Activated CD4-positive, alpha-beta T cell treated with anti-CD3 and anti-CD28 coated beads, Interleukin-2, amount 50 U/mL, for 4 hours (primary cell): ENCODE results near the gene CIAPIN1.
A peak's percentile ranks its signal among the peaks of the same experiment; 100 is the strongest.

Experiments
- DNase-seq, 2 experiments: peaks; one replicate each; pipeline ENCODE4 v3.0.0-alpha.2; 2020

CIAPIN1 gene

GRCh38 chr16:57447186-57447962 is at the start of gene CIAPIN1, which contains the start of gene COQ9:
Gene CIAPIN1 (minus strand): TSS chr16:57447385. CDS start chr16:57440928, 6,457 bp downstream.
Gene COQ9 (plus strand): TSS chr16:57447479. CDS start chr16:57447506, 27 bp downstream.
- peak; percentile 89 to 92 for DNase-seq

- DNase-seq: no peak
These were observed 46.6 kb upstream of the CIAPIN1 start for GRCh38 chr16:57493767-57494166.

DNA sequence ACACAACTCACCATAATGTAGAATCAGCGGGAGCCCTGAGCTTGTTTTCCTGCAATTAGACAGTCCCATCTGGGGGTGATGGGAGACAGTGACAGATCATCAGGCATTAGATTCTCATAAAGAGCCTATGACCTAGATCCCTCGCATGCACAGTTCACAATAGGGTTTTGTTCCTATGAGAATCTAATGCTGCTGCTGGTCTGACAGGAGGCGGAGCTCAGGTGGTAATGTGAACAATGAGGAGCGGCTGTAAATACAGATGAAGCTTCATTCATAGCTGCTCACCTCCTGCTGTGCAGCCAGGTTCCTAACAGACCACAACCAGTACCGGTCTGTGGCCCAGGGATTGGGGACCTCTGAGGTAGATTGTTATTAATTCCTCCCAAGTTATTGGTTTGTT is 42.0 kb upstream of the CIAPIN1 start:
- no peak for DNase-seq

DNA sequence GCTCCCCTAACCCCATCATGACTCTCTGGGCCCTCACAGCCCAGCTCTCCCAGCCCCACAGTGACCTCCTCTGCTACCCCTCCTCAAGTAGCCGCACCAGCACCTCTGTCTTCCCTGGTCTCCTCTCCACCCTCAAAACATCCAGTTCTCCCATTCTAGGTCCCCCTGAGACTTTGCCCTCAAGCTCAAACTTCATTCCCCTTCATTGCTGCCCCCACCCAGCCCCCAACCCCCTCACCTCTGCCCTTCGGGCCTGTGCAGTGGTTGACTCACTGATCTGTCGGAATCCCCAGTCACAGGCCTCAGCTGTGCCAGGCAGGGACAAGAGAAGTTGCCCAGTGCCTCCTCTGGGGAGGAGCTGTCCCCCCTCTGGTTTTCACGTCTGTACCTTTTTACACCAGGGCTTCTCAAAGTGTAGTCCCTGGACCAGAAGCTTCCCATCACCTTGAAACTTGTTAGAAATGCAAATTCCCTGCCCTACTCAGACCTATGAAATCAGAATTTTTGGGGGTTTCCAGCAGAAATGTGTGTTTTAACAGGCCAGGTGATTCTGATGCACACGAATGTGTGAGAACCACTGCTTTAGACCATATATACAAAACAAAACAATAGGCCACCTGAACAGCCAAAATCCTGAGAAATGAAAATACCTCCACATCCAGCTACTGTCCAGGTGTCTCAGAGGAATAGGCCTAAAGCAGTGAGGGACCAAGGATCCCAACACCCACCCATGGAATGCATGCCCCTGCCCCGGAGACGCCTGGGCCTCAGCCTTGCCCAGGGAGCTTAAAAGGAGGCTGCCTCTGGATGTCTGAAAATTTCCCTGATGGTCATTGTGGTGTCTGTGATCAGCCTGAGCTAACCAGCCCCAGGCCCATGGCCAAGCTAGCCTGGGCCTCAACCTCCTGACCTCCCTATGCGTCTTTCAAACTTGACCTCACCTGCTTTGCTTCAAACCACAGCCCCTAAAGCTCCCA is 40.0 kb upstream of the CIAPIN1 start:
- no peak for DNase-seq

DNA sequence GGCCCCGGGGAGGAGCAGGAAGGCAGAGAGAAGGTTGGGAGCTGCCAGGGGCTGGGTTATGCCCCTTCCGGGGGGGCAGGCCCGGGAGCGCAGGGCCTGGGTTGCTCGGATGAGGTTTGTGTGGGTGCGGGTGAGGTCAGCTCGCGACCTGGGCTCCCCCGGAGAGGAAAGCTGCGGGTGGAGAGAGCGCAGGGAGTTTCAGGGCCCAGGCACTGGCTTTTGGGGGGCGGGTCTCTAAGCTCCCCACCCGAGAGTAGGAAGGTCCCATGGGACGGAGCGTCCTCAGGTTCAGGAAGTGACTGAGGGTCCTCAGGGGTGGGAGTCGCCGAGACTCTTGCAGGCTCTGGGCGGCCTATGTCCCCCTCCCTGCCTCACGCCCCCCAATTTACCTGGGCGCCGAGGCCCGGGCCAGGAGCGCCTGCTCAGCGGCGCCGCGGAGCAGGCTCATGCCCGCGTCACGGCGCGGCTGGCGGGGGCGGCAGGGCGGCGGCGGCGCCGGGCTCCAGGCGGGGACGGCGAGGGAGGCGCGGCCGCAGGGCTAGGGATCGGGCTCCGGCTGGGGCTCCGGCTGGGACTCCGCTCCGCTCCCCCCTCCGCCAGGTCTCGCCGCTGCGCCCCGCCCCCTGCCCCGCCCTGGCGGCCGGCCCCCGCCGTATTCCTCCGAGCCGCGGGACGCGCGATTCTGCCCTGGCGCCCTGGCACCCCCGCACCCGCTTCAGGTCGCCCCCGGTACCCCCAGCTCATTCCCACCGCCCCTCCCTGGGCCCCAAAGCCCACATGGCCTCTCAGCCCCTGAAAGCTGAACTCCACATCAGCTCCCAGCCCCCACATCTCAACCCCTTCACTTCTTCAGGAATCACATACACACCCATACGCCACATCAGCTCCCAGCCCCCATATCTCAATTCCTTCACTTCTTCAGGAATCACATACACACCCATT is 39.0 kb upstream of the CIAPIN1 start, which contains the start of gene DOK4:
TSS of gene DOK4 (minus strand) at position 578 of the 942 bp plus-strand sequence. CDS start 6,986 bp downstream, outside the sequence.
- peak; percentile 73 to 75 for DNase-seq

DNA sequence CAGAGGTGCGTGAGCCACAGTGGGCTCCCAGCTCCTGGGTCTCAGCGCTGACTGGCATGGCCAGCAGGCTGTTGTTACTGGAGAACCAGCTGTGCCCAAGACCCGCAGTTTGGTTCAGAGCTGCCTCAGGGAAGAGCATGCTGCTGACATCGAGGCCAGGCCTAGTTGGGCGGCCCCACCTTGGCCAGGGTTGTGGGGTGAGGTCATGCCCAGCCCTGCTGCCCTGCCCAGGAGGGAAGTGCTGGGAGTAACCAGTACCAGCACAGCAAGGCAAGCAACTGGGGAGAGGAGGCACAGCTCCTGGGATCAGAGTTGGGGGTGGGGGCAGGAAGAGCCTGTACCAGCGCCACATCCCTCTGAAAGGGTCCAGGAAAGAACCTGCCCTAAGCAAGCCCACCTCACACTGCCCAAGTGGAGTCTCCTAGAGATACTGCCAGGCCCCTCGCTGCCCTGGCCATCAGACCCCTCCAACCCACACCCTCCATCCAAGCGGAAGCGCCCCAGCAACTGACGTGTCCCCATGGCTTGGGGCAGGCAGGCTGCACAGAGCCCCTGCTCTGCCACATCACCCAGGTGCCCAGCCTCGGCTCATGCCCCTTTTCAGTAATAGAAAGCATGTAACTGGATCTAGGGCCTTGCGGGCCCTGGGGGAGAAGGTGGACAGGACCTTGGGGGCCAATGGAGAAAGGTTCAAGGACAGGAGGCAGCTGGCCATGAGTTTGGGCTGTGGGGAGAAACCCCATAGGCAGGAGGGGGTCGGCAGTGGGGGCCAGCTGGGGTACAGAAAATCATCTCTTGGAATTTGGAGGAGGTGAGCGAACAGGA is 38.1 kb upstream of the CIAPIN1 start:
- no peak for DNase-seq

DNA sequence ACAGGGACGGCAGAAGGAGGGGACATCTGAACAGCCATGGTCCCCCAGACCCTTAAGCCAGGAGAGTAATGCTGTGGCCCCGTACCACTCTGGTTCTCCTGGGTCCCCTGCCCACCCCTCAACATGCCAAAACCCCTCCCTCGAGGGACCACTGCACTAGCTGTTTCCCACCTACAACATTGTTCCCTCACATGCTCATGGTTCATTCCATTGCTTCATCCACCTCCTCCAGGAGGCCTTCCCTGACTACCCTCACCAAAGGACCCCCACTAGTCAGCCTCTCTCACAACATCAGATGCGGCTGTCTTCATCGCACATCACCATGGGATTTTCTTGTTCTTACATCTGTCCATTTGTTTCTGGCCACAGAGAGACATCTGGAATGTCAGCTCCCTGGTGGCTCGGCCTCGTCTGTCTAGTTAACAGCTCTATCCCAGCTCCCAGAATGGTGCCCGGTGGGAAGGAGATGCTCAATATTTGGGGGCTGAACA is 37.4 kb upstream of the CIAPIN1 start:
- no peak for DNase-seq

GRCh38 chr16:57483725-57484514 is 36.7 kb upstream of the CIAPIN1 start:
- DNase-seq: no peak

GRCh38 chr16:57482845-57483545 is 35.8 kb upstream of the CIAPIN1 start:
- DNase-seq: no peak

DNA sequence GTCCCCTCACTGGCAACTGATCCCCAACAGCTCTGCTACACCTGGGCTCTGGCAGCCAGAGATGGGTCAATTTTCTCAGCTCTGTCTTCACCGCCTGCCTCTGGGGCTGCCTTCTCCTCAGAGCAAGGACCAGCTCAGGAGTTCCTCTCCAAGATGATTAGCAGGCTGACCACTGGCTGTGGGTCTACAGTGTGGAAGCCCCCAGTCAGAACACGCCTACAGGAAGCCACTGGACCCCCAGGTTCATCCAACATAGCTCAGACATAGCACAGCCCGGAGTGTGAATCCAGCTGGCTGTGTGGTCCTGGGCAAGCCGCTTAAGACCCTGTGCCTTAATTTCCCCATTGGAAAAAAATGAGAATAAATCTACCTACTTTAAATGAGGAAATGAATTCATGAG is 34.2 kb upstream of the CIAPIN1 start:
- DNase-seq: no peak

- DNase-seq: no peak
These were observed 33.6 kb upstream of the CIAPIN1 start for GRCh38 chr16:57480754-57481230.

- no peak for DNase-seq
These were observed 33.0 kb upstream of the CIAPIN1 start for GRCh38 chr16:57479976-57480753.

DNA sequence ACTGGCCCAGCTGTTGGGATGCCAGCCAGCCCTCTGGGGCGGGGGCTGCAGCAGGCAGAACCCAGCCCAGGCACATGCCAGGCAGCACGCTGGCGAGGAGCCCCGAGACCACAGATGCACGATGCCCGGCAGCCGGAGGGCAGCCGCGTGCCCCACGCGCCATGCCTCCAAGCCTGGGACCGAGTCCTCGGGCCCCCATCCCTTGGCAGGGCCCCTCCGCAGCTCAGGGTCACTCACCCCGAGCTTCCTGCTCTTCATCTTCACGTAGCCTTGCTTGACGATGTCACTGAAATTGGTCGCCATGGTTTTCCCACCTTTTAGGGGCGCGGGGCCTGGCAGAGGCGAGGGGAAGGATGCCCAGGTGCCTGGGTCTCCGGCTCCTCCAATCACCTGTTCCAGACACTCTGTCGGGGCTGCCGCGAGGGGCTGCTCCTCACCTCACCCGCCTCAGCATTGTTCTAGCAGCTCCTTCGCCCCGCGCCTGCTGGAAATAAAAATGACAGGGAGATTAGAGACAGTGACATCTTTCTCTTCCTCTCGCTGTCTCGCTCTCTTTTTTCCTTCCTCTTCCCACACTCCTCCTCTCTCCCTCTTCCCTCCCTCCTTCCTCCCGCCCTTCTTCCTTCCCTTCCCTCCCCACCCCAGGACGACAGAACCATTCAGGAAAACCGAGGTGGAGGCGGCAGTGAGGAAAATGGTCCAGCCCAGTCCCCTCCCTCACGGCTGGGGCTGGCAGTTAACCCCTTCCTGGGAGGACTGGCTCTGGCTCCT is 32.2 kb upstream of the CIAPIN1 start:
- no peak for DNase-seq

GRCh38 chr16:57478396-57479204 is 31.4 kb upstream of the CIAPIN1 start:
- DNase-seq: no peak

- DNase-seq: no peak
These were observed 30.5 kb upstream of the CIAPIN1 start for GRCh38 chr16:57477531-57478202.
